Muscle layer of duodenum (tissue), 2 donors: ENCODE results near the gene KPNB1.
A peak's percentile ranks its signal among the peaks of the same experiment; 100 is the strongest.
"Not testable (repeated sequence)": the region's sequence is repeated elsewhere in the genome, so short reads cannot be mapped to it uniquely, and the experiment has no call there.

Experiments
- H3K27ac ChIP-seq: one replicate; pipeline ENCODE4 v1.7.0; 2013; ENCODE audit warnings: mild to moderate bottlenecking, low read length
- H3K27me3 ChIP-seq: one replicate; pipeline ENCODE4 v1.7.0; 2013; ENCODE audit warnings: low read depth, mild to moderate bottlenecking, control low read depth, low read length
- H3K36me3 ChIP-seq, 2 donors: one replicate each; pipeline ENCODE4 v1.7.0; 2013; ENCODE audit warnings: low read length in 2 of 2, control low read depth in 1 of 2, mild to moderate bottlenecking in 1 of 2; ENCODE audit not compliant: insufficient read depth in 2 of 2, control insufficient read depth in 1 of 2
- H3K4me1 ChIP-seq, 2 donors: one replicate each; pipeline ENCODE4 v1.7.0; 2013; ENCODE audit warnings: low read length in 2 of 2, mild to moderate bottlenecking in 2 of 2, control low read depth in 1 of 2, moderate library complexity in 1 of 2; ENCODE audit not compliant: insufficient read depth in 2 of 2, control insufficient read depth in 1 of 2
- H3K4me3 ChIP-seq, 2 donors: one replicate each; pipeline ENCODE4 v1.7.0; 2013; ENCODE audit warnings: low read length in 2 of 2, low read depth in 1 of 2, mild to moderate bottlenecking in 1 of 2
- H3K9me3 ChIP-seq, 2 donors: one replicate each; pipeline ENCODE4 v1.7.0; 2013; ENCODE audit warnings: low read length in 2 of 2, control low read depth in 1 of 2, mild to moderate bottlenecking in 1 of 2; ENCODE audit not compliant: control insufficient read depth in 1 of 2
- donor health status: healthy.

KPNB1 gene

DNA sequence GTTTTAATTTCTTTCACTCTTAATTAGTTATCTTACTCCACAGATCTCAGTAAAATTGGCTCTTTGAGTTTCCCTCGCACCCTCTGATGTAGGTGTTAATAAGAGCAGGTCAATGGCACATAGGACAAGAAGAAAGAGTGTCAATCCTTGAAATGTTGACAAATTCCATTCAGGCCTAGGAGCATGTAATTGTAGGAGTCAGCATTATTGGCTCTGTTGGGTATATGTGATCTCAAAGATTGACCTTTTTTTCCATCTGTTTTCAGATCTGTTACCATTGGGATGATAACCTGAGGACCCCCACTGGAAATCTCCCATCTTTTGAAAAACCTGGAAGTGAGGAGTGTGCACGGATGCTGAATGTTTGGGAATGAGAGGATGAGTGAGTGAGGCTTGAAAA lies 32.4 kb downstream of the KPNB1 start:
- H3K27ac ChIP-seq, result no peak overlapping the region
- no peak overlapping the region for H3K4me3 ChIP-seq
- peaks cover 55 to 65% of the 10 kb centered on the region in 2 donors for H3K36me3 ChIP-seq
- no peaks in the 10 kb centered on the region for H3K27me3 ChIP-seq
- H3K4me1 ChIP-seq, result peaks cover 0 to 4% of the 10 kb centered on the region in 2 donors
- no peaks in the 10 kb centered on the region for H3K9me3 ChIP-seq

DNA sequence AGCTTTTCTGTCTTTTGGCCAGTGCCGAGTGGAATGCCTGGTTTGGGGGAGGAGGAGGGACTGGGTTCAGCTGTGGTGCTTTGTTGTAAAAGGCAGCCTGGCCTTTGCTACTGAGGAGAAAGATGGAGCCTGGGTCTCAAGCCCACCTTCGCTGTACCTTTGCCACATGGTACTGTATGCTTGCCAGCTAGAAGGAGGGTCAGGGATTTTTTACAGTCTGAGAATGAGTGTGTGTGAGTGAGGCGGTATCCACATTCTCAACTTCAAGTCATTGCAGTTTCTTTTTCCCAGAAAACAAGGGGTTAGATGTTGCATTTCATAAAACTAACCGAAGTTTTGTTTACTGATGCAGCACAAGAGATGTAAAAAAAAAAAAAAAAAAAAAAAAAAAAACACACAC lies 33.0 kb downstream of the KPNB1 start:
- peaks cover 51 to 59% of the 10 kb centered on the region in 2 donors for H3K36me3 ChIP-seq

DNA sequence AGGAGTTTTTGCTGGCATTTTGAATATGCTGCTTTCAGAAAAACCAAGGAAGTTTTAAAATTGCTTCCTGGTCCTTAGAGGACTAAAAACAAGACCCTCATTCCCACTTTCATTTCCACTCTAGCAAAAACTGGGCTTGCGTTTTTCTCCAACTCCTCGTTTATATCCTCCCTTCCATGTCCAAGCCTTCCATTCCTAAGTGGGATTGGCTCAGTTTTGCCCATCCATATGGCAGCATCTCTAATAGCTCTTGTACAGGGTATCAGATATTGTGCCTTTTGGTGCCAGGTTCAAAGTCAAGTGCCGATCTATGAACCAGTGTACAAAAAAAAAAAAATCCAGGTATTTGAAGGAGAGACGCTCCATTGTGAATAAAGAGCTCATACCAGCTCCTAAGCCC lies 34.3 kb downstream of the KPNB1 start:
- Histone ChIP-seq H3K27me3 (no peaks in the 10 kb centered on the region), H3K27ac (no peak overlapping the region), H3K36me3 (peaks cover 43 to 48% of the 10 kb centered on the region in 2 donors), H3K4me1 (peaks cover 0 to 5% of the 10 kb centered on the region in 2 donors), H3K4me3 (no peak overlapping the region), H3K9me3 (no peaks in the 10 kb centered on the region)

More for the DNA sequence above, 33.0 kb downstream of the KPNB1 start:
- not testable (repeated sequence) for H3K27ac ChIP-seq, H3K4me3 ChIP-seq, H3K4me1 ChIP-seq, H3K27me3 ChIP-seq, H3K9me3 ChIP-seq

DNA sequence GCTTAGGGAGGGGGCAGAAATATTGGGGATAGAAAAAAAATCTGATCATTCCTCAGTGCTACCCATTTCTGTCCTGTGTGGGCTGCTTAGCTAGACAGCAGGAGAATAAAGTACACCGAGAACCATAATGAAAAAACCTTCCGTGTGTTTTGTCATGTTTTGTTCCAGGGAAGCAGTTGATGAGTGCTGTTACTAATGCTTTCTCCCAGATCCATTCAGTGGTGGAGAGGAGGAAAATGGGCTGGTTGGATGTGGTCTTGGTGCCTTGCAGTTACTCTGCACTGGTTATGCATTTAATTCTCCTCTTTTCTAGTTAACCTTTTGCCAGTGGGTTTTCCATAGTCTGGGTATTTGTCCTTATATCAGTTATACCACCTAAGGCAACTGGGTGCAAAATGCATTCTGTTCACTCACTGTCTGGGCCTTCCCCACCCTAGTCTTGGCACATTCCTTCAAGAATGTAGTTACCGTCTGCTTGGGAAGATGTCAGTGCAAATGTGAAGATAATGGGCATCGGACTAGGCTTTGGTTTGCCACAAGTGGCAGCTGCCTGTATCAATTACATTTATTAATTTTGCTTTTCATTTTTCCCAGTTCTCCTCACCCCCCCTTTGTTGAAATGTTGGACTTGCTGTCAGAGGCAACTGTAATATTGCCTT lies 34.9 kb downstream of the KPNB1 start:
- no peak overlapping the region for H3K4me3 ChIP-seq
- peaks cover 0 to 5% of the 10 kb centered on the region in 2 donors for H3K4me1 ChIP-seq
- peaks cover 38 to 42% of the 10 kb centered on the region in 2 donors for H3K36me3 ChIP-seq
- no peaks in the 10 kb centered on the region for H3K9me3 ChIP-seq
- H3K27me3 ChIP-seq, result no peaks in the 10 kb centered on the region
- no peak overlapping the region for H3K27ac ChIP-seq

DNA sequence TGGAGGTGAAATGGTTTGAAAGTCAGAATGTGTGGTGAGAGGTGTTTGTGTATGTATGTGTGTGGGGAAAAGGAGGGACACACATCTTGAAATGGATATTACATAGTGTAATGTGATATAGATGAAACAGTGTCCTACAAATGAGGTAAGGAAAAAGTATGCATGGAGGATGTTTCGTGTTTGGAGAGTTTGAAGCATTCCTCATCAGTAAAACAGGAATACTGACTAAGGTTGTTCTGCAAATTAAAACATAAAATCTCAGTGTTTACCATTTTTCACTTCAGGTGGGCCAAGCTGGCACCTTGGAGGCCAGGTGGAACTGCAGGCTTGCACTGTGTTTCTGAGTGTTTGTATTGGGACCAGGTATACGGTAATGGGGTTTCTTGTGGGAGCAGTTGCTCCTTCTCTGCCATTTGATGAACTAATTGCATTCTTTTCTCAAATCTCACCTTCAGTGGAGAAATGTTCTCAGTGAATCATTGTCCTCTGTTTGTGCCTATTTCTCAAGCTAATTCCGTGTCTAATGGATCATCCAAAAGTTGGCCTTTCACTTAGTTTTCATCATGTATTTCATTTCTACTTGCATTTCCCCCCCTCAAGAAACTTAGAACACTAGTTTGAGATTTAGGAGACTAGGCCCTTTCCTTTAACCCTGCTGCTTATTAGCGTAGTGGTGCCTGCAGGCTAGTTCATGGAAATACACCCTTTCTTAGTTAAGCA lies 36.0 kb downstream of the KPNB1 start:
- H3K27ac ChIP-seq, result no peak overlapping the region
- H3K9me3 ChIP-seq, result no peaks in the 10 kb centered on the region
- H3K27me3 ChIP-seq, result no peaks in the 10 kb centered on the region
- H3K4me3 ChIP-seq, result no peak overlapping the region
- H3K36me3 ChIP-seq, result peaks cover 28 to 34% of the 10 kb centered on the region in 2 donors
- H3K4me1 ChIP-seq, result peaks cover 0 to 5% of the 10 kb centered on the region in 2 donors

DNA sequence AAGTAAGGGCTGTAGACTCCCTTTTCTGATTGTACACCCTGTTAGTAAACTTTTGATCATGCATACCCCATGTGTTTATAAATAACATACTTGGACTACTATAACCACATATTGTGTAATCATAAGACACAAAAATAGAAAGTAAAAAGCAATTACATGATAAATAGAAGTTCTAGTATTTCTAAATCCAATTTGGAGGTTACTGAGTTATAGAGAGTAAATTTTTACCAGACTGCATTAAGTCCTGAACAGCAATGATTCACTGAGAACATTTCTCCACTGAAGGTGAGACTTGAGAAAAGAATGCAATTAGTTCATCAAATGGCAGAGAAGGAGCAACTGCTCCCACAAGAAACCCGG lies 36.5 kb downstream of the KPNB1 start:
- H3K9me3 ChIP-seq, result no peaks in the 10 kb centered on the region
- H3K27ac ChIP-seq, result peak overlapping the region; percentile 2
- H3K4me3 ChIP-seq, result no peak overlapping the region
- H3K27me3 ChIP-seq, result no peaks in the 10 kb centered on the region
- peaks cover 0 to 5% of the 10 kb centered on the region in 2 donors for H3K4me1 ChIP-seq
- H3K36me3 ChIP-seq, result peaks cover 26 to 34% of the 10 kb centered on the region in 2 donors

DNA sequence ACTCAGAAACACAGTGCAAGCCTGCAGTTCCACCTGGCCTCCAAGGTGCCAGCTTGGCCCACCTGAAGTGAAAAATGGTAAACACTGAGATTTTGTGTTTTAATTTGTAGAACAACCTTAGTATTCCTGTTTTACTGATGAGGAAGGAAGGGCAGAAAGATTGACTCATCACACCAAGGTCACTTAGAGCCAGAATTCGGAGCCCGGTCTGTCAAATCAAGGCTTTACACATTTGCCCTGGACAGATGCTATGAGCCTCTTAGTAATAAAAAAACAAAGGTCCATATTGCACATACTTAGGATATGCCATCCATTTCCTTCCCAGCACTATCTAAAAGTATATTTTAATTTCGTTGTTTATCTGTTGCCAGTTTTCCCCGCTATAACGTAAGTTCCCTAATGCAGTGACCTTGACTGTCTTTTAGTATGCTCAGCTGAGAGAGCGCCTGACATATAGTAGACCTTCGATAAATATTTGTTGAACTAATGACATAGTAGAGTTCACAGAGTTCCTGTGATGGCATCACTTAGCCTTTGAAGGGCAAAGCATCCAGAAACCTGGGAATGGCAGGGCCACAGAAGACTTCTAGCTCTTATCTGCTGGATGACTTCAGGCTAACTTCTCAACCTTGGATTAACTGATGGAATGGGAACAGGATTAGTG lies 37.1 kb downstream of the KPNB1 start:
- peaks cover 0 to 5% of the 10 kb centered on the region in 2 donors for H3K4me1 ChIP-seq
- H3K4me3 ChIP-seq, result no peak overlapping the region
- peak overlapping the region; percentile 2 for H3K27ac ChIP-seq
- peaks cover 24 to 32% of the 10 kb centered on the region in 2 donors for H3K36me3 ChIP-seq
- no peaks in the 10 kb centered on the region for H3K9me3 ChIP-seq
- H3K27me3 ChIP-seq, result no peaks in the 10 kb centered on the region

DNA sequence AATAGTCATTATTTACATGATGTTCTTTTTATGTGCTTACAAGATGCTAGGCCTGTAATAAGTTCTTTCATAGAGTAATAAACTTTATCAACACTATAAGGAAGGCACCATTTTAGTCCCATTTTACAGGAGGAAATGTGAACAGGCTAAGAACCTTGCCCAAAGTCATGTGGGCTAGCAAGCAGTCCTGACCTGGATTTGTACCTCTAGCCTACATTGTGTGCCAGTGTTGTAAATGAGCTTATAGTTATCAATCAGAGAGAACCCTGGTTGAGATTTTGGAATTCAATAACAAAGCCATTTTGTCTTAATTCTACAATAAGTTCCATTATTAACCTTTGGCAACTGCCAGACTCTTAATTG lies 37.6 kb downstream of the KPNB1 start:
- Histone ChIP-seq H3K4me1 (peaks cover 0 to 5% of the 10 kb centered on the region in 2 donors), H3K9me3 (no peaks in the 10 kb centered on the region), H3K27me3 (no peaks in the 10 kb centered on the region), H3K27ac (peak overlapping the region; percentile 2), H3K4me3 (no peak overlapping the region), H3K36me3 (peaks cover 19 to 27% of the 10 kb centered on the region in 2 donors)

DNA sequence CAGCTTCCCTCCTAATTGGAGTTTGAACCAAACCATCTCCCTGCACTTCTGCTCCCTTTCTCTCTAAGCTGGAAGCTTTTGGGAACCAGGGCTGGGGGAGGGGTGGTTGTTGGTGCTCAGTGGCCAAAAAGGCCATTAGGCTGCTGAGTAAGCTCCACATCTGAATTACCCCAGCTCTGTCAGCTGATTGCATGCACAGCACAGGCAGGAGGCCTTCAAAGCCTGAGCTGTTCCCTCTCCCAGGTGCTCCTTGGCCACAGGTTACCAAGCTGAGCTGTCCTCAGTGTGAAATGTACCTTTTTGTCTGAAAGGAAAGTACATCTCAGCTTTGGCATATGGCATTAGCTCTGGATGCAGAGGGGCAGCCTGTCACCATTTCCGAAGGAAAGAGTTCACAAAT lies 38.0 kb downstream of the KPNB1 start:
- Histone ChIP-seq H3K27ac (no peak overlapping the region), H3K4me1 (peaks cover 0 to 5% of the 10 kb centered on the region in 2 donors), H3K27me3 (no peaks in the 10 kb centered on the region), H3K36me3 (peaks cover 15 to 23% of the 10 kb centered on the region in 2 donors), H3K9me3 (no peaks in the 10 kb centered on the region), H3K4me3 (no peak overlapping the region)

DNA sequence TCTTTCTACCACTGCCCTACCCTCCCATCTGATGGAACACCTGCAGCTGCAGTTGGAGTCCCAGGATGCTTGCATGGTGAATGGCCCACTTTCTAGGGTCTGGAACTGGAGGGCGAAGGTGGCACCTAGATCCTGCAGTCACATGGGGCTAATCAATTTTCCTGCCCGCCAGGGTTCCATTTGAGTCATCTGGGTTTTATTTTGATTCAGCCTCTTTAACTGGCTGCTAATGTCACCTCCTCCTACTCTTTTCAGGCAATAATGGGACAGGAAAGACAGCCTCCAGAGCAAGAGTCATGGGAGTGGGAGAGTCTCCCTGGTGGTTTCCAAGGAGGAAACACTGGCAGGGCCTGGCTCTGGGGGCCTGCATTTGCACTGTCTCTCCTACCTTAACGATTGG lies 40.4 kb downstream of the KPNB1 start:
- no peaks in the 10 kb centered on the region for H3K9me3 ChIP-seq
- peaks cover 0 to 5% of the 10 kb centered on the region in 2 donors for H3K4me1 ChIP-seq
- no peak overlapping the region for H3K4me3 ChIP-seq
- H3K27ac ChIP-seq, result no peak overlapping the region
- H3K36me3 ChIP-seq, result peaks cover 5 to 13% of the 10 kb centered on the region in 2 donors
- H3K27me3 ChIP-seq, result no peaks in the 10 kb centered on the region

DNA sequence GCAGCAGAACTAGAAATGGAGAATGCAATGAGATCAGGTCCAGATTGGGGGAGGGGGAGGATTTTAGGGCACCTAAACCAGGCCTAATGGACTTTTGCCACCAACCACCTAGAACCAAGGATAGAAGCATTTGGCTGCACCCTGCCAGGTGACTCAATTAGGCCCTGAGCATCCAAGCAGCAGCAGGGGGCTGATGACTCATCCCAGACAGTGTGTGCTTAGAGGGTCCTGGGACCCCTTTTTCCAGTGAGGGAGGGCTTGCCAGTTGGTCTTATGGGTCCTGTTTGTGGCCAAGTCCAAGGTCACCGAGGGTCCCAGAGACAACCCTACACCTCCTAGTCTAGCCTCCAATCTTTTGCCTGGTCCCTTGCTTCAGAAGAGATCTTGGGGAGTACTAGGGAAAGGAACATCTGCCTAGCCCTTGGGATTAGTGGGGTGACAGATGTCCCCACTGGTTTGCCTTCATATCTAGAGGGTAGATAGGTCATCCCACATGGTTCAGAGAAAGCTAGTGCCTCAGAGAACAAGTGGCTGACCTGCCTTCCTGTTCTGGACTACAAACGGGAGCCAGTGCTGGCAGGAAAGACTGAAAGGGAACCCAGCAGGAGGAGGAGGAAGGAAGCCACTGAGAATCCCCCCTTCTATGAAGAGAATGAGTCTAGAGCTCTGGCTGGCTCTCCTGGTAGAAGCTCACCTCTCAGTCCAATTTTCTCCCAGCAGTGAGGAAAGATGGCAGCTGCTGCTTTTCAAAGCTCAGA lies 42.6 kb downstream of the KPNB1 start:
- no peak overlapping the region for H3K27ac ChIP-seq
- peaks cover 0 to 13% of the 10 kb centered on the region in 2 donors for H3K4me1 ChIP-seq
- H3K36me3 ChIP-seq, result no peaks in the 10 kb centered on the region
- H3K4me3 ChIP-seq, result no peak overlapping the region
- no peaks in the 10 kb centered on the region for H3K27me3 ChIP-seq
- H3K9me3 ChIP-seq, result no peaks in the 10 kb centered on the region
